Stimulated activated CD4-positive, alpha-beta T cell treated with anti-CD3 and anti-CD28 coated beads, Interleukin-1b, Interleukin-23, amount 100 ng/mL, for 1 hour (primary cell): ENCODE measurements around the gene RNF182.
"Not testable (repeated sequence)": the region's sequence is repeated elsewhere in the genome, so short reads cannot be mapped to it uniquely, and the experiment has no call there.

Source experiments
- DNase-seq, 2 donors: peaks; one replicate each; pipeline ENCODE4 v3.0.0-alpha.2; 2020; ENCODE audit warnings: low read depth in 2 of 2

Gene RNF182

DNA sequence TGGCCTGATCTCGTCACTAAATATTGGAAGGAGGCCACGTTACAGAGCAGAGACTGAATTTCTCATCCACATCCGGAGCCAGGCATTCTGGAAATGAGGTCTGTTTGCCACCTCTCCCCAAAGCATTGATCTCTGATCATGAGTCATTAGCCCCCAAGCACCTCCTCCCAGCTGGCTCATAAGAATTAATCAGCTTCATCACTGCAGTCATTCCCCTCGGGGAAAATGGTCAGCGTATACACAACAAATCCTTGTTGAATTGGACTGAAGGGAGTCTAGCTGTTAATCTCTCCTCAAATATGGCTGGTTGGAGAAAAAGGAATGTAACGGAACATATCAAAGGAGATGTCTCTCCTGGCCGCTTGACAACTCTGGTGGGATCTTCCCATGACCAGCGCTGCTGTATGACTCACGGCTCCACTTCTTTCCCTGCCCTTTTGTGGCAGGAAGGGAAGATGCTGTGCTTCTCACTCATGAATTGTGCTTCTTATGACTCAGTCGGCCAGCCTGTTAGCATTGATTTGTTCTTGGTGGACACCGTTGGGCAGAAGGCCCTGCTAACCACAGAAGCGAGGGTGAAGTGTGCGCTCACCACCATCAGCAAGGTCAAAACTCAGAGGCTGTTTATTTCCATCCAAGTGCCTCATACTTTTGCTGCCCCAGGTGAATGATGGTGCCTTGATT, 76.7 kb downstream of the RNF182 start:
- DNase-seq: no peak

GRCh38 chr6:14002176-14002947, 77.6 kb downstream of the RNF182 start:
- no peak for DNase-seq

DNA sequence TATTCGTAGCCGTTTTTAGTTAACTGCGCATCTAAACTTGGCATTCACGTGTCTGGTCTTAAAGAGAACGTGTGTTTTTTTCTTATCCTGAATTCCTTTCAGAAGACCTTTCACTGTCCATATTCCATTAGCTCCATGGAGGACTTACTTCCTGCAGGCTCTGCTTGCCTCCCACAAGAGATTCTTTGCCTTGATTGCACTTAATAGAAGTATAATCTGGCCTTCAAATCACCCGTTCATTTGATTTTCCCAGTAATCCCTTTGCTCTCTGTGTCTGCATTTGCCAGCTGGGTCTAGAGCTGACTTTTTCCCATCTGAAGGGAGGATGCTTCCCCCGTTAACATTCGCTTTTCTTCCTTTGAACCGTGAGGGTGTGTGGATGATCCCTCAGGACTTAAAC, 79.5 kb downstream of the RNF182 start:
- no peak for DNase-seq

DNA sequence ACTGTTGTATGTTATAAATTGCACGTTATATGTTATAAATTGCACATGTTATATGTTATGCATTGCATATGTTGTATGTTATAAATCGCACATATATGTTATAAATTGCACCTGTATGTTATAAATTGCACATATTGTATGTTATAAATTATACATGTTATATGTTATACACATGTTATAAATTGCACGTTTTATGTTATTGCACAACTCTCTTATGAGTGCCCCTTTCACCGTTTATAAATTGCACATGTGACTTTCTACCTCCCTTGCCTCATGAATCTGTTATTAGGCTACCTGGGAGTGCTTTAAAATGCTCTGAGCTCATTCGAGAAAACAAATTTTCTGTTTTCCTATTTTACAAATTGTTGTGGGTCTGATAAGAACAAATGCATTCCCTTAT, 84.1 kb downstream of the RNF182 start:
- DNase-seq: no peak

- DNase-seq: no peak
These were observed 84.7 kb downstream of the RNF182 start for GRCh38 chr6:14009431-14009830.

DNA sequence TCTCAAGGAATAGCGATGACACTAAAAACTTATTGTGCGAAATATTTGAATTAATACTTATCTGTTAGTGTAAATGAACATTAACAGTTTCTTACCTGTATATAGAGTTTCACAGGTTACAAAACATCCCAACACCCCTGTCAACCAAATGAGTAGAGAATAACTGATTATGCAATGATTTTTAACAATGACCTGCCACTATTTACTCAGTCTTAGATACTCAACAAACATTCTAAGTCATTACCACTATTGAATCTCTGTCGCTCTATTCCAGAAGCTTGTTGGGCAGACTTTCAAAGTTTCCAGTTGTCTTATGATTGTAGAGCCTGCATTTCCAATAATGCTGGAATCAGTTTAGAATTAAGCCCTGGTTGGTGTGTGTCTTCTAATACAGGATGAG, 85.5 kb downstream of the RNF182 start:
- DNase-seq: no peak

- no peak for DNase-seq
These were observed 87.7 kb downstream of the RNF182 start for GRCh38 chr6:14012313-14013030.

DNA sequence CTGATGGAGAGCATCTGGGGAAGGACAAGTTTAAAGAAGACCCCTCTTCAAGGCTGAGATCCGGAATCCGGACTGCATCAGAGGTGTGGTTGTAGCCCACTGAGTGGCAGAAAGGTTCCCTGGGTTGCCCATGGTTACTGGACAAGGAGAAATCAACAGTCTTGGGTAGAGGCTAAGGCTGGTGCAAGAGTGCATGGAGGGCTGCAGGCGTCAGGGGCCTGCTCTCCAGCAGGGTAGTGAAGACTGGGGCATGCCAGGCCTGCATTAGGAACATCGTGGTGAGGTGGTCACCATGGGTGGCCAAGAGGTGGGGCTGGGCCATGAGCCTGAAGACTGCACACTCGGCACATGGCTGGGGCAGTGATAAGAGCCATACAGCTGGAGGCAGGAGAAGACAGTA, 91.2 kb downstream of the RNF182 start:
- DNase-seq: no peak

DNA sequence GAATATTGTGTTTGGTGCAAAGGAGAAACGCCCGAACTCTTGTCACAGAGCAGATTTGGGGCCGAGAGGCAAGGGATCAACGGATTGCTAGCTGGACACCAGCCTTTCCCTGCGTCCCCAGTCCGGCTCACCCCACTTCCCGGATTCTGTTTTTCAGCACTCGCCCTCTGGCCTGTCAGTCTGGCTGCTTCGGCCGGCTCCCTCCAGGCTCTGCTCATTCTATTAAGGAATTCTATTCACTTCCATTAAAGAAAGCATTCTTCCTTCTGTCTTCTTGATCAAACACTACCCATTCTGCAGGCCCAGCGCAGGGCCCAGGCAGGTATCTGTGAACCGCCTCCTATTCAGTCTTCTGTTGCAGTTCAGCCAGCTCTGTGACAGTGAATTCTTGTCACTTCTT, 91.7 kb downstream of the RNF182 start:
- no peak for DNase-seq

DNA sequence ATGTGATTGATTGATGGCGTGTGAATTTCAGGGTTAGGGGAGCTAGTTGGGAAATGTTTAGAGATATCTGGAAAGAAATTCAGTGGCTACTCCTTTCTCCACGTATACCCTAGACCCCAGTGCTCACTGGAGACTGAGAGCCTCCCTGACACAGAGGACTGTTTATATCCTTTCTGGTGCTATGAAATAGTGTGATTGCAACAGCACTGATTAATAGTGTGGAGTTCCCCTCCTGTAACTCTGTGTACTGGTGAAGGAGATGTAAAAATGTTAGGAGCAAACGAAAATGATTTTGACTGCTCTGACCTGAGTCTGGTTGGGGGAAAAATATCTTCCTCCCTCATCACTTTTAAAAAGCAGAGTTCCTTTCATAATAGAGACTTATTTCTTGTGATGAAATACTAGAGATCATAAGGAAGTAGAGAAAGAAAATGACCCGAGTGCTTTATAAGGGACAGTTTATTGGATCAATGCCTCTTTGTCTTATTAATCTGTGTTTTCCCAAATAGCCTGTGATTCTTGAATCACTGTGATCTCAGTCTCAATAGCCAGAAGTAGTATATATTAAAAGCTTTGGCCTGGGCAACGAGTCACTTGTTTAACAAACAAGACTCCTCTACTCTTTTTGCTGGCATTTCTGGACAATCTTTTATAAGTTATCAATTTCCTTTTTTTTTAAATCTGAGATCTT, 92.3 kb downstream of the RNF182 start:
- no peak for DNase-seq

GRCh38 chr6:14017626-14018475, 93.1 kb downstream of the RNF182 start:
- DNase-seq: no peak

GRCh38 chr6:14018559-14018958, 93.8 kb downstream of the RNF182 start:
- not testable (repeated sequence) for DNase-seq

GRCh38 chr6:14020551-14020950, 95.8 kb downstream of the RNF182 start:
- DNase-seq: no peak

DNA sequence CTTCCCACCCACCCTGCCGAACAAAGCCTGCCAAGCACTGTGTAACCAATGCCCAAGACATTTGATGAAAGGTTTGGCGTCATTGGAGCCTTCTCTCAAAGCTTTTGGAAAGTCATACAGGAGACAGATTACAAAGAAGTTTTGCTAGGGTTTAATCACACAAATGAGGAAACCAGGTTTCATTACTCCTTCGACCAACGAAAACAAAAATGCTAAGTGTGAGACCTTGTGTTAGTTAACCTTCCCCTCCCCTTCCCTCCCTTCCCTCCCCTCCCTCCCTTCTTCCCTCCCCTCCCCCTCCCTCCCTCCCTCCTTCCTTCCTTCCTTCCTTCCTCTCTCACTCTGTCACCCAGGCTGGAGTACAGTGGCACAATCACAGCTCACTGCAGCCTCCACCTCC, 96.7 kb downstream of the RNF182 start:
- no peak for DNase-seq

- DNase-seq: no peak
These were observed 97.9 kb downstream of the RNF182 start for GRCh38 chr6:14022673-14023072.

- DNase-seq: no peak
These were observed 99.1 kb downstream of the RNF182 start for GRCh38 chr6:14023855-14024254.

- no peak for DNase-seq
These were observed 100.4 kb downstream of the RNF182 start for GRCh38 chr6:14025160-14025559.

DNA sequence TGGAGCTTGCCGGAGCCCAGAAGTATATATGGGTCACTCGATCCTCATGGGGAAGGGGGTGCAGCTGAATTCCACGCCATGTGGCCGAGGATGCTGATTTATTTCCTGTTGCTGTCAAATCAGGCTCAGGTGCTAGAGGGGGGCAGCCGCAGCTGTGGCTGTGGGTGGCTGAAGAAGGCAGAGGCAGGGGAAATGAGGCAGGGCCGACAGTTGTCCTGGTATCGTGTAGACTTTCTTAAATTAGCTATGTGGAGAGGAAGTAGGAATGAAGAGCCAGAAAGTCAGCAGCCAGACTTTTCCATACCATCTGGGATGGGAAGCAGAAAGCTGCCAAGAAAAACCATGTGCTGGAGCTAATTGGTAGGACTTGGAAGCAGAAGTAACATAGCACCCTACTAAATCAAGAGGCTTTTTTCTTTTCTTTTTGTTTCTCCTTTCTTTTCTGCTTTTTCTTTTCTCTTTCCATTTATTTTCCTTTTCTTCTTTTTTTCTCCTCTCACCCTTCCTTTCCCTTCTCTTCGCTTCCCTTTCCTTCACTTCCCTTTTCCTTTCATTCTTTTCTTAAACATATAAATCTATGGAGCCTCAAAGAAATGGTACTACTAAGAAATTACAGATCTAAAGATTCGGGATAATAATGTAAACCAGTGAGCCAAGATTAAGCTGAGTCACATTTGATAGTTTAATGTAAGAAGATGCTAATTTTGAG, 102.2 kb downstream of the RNF182 start:
- DNase-seq: no peak

- DNase-seq: no peak
These were observed 103.9 kb downstream of the RNF182 start for GRCh38 chr6:14028631-14029030.

DNA sequence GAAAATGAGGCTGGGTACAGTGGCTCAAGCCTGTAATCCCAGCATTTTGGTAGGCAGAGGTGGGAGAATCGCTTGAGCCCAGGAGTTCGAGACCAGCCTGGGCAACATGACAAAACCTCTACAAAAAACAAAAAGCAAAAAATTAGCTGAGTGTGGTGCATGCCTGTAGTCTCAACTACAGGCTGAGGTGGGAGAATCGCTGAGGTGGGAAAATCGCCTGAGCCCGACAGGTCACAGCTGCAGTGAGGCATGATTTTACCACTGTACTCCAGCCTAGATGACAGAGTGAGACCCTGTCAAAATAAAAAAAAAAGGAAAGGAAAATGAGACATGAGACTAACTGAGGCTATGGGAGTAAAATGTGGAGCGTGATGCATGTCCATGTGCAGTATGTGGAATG, 104.9 kb downstream of the RNF182 start:
- DNase-seq: no peak
